Measurements from ENCODE around the gene DCK.

The DCK gene

GRCh38 chr4:70993181-70994068, at the start of gene DCK:
TSS of gene DCK (plus strand) at chr4:70993649. CDS start at chr4:70993836, 187 bp downstream.
- H3K4me2 ChIP-seq (ENCODE audit: low read depth, low read length) = peak within 1 kb of the TSS; percentile 86
- no peaks in the 10 kb centered on the region for H3K9me3 ChIP-seq (replicated peaks; ENCODE audit: insufficient read depth, low read length)
- H3K4me1 ChIP-seq (ENCODE audit: low read length) = peaks cover 23% of the 10 kb centered on the region; the same call in 1 of the 2 replicates
- peaks cover 8% of the 10 kb centered on the region; the same call in 1 of the 2 replicates for H4K20me1 ChIP-seq (ENCODE audit: insufficient read depth, low read length)
- TF ChIP-seq EZH2 (optimal IDR thresholded peaks at IDR 0.05; ENCODE audit: low read depth, low read length) = no peak
- no peak for TF ChIP-seq EZH2phosphoT487 (IDR thresholded peaks at IDR 0.05; ENCODE audit: low read length)
- TF ChIP-seq CTCF (IDR thresholded peaks at IDR 0.05; ENCODE audit: low read length) = no peak
- H3K9ac ChIP-seq (ENCODE audit: low read length) = peak within 1 kb of the TSS; percentile 75
- peak; percentile 95 for DNase-seq
- peaks cover 7% of the 10 kb centered on the region; the same call in 1 of the 2 replicates for H3K36me3 ChIP-seq (replicated peaks; ENCODE audit: insufficient read depth, low read length)
- no peaks in the 10 kb centered on the region for H3K9me2 ChIP-seq (replicated peaks; ENCODE audit: insufficient read depth, low read length)
- H3K27me3 ChIP-seq (replicated peaks; ENCODE audit: insufficient read depth, low read length) = no peaks in the 10 kb centered on the region
- H3K27ac ChIP-seq (ENCODE audit: low read length) = peak within 1 kb of the TSS; percentile 55; the same call in 1 of the 2 replicates
- H3F3A ChIP-seq (ENCODE audit: insufficient read depth, low read length) = peaks cover 18% of the 10 kb centered on the region
- H2AFZ ChIP-seq (ENCODE audit: low read length) = peak within 1 kb of the TSS; percentile 64
- peak within 1 kb of the TSS; percentile 98 for H3K4me3 ChIP-seq (ENCODE audit: low read length)
- peaks cover 54% of the 10 kb centered on the region for H3K79me2 ChIP-seq (ENCODE audit: low read length)

- no peak for DNase-seq
- Histone ChIP-seq H3K79me2 (ENCODE audit: low read length) (no peaks in the 10 kb centered on the region), H3K4me2 (ENCODE audit: low read depth, low read length) (no peak overlapping the region), H3K9me3 (replicated peaks; ENCODE audit: insufficient read depth, low read length) (no peaks in the 10 kb centered on the region), H4K20me1 (ENCODE audit: insufficient read depth, low read length) (no peaks in the 10 kb centered on the region), H3K9ac (ENCODE audit: low read length) (no peak overlapping the region), H3K27me3 (replicated peaks; ENCODE audit: insufficient read depth, low read length) (no peaks in the 10 kb centered on the region), H3F3A (ENCODE audit: insufficient read depth, low read length) (no peaks in the 10 kb centered on the region), H3K9me2 (replicated peaks; ENCODE audit: insufficient read depth, low read length) (no peaks in the 10 kb centered on the region), H3K36me3 (replicated peaks; ENCODE audit: insufficient read depth, low read length) (no peaks in the 10 kb centered on the region), H3K4me1 (ENCODE audit: low read length) (0 out of 2 replicates have a peak, but pooled peaks cover 5% of the 10 kb centered on the region), H2AFZ (ENCODE audit: low read length) (no peak overlapping the region), H3K4me3 (ENCODE audit: low read length) (no peak overlapping the region), H3K27ac (ENCODE audit: low read length) (no peak overlapping the region)
- TF ChIP-seq EZH2 (optimal IDR thresholded peaks at IDR 0.05; ENCODE audit: low read depth, low read length) (no peak), EZH2phosphoT487 (IDR thresholded peaks at IDR 0.05; ENCODE audit: low read length) (no peak), CTCF (IDR thresholded peaks at IDR 0.05; ENCODE audit: low read length) (no peak)
Measured at GRCh38 chr4:70945046-70945445, 48.4 kb upstream of the DCK start.

- no peaks in the 10 kb centered on the region for H3K9me3 ChIP-seq (replicated peaks; ENCODE audit: insufficient read depth, low read length)
- DNase-seq = no peak
- H3K27ac ChIP-seq (ENCODE audit: low read length) = no peak overlapping the region
- no peak overlapping the region for H3K4me3 ChIP-seq (ENCODE audit: low read length)
- H3K4me1 ChIP-seq (ENCODE audit: low read length) = 0 out of 2 replicates have a peak, but pooled peaks cover 5% of the 10 kb centered on the region
- no peaks in the 10 kb centered on the region for H3K27me3 ChIP-seq (replicated peaks; ENCODE audit: insufficient read depth, low read length)
- TF ChIP-seq CTCF (IDR thresholded peaks at IDR 0.05; ENCODE audit: low read length) = no peak
- no peak for TF ChIP-seq EZH2phosphoT487 (IDR thresholded peaks at IDR 0.05; ENCODE audit: low read length)
- no peak for TF ChIP-seq EZH2 (optimal IDR thresholded peaks at IDR 0.05; ENCODE audit: low read depth, low read length)
- no peak overlapping the region for H3K9ac ChIP-seq (ENCODE audit: low read length)
- no peaks in the 10 kb centered on the region for H3K36me3 ChIP-seq (replicated peaks; ENCODE audit: insufficient read depth, low read length)
- no peak overlapping the region for H2AFZ ChIP-seq (ENCODE audit: low read length)
- no peaks in the 10 kb centered on the region for H3F3A ChIP-seq (ENCODE audit: insufficient read depth, low read length)
- H3K79me2 ChIP-seq (ENCODE audit: low read length) = no peaks in the 10 kb centered on the region
- H4K20me1 ChIP-seq (ENCODE audit: insufficient read depth, low read length) = no peaks in the 10 kb centered on the region
- no peak overlapping the region for H3K4me2 ChIP-seq (ENCODE audit: low read depth, low read length)
- H3K9me2 ChIP-seq (replicated peaks; ENCODE audit: insufficient read depth, low read length) = no peaks in the 10 kb centered on the region
Measured at GRCh38 chr4:70945452-70946055, 47.9 kb upstream of the DCK start.

Data from MM.1S (cell line).